Activated naive CD4-positive, alpha-beta T cell treated with anti-CD3 and anti-CD28 coated beads, Interleukin-2, amount 50 U/mL, for 24 hours (primary cell): Measurements from ENCODE around the gene ZNF816.
A peak's percentile ranks its signal among the peaks of the same experiment; 100 is the strongest.
"Not testable (repeated sequence)": the region's sequence is repeated elsewhere in the genome, so short reads cannot be mapped to it uniquely, and the experiment has no call there.

Source experiments
- H3K27ac Mint-ChIP-seq: one replicate; pipeline ENCODE4 v1.8.0; 2021; ENCODE audit warnings: mild to moderate bottlenecking, mixed read lengths
- H3K27me3 Mint-ChIP-seq: one replicate; pipeline ENCODE4 v1.8.0; 2021; ENCODE audit warnings: mixed read lengths
- H3K36me3 Mint-ChIP-seq: one replicate; pipeline ENCODE4 v1.8.0; 2021; ENCODE audit warnings: mixed read lengths
- H3K4me1 Mint-ChIP-seq: one replicate; pipeline ENCODE4 v1.8.0; 2021; ENCODE audit warnings: mixed read lengths
- H3K4me3 Mint-ChIP-seq: one replicate; pipeline ENCODE4 v1.8.0; 2021; ENCODE audit warnings: mild to moderate bottlenecking, mixed read lengths
- H3K9me3 Mint-ChIP-seq: one replicate; pipeline ENCODE4 v1.8.0; 2021; ENCODE audit warnings: mixed read lengths

ZNF816 gene

DNA sequence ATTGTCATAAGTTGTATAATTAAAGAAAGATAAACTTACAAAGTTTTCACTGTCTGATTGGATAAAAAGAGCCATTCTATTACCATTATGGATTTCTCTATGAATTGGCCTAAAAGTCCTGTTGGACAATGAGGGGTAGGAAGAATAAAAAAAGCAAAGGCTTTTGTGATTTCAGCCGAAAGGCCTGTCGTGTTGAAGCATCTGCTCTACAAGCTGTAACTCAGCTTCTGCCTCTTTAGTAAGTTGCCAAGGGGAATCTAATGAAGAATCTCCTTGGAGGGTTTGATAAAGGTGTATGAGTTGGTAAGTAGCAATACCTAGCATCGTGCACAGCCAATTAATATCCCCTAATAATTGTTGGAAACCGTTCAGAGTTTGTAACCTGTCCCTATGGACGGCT, 25.8 kb upstream of the ZNF816 start:
- Mint-ChIP-seq H3K4me1 (peaks cover 13% of the 10 kb centered on the region), H3K36me3 (peaks cover 35% of the 10 kb centered on the region), H3K27ac (no peak overlapping the region), H3K27me3 (peaks cover 8% of the 10 kb centered on the region), H3K4me3 (no peak overlapping the region), H3K9me3 (peaks cover 45% of the 10 kb centered on the region)

DNA sequence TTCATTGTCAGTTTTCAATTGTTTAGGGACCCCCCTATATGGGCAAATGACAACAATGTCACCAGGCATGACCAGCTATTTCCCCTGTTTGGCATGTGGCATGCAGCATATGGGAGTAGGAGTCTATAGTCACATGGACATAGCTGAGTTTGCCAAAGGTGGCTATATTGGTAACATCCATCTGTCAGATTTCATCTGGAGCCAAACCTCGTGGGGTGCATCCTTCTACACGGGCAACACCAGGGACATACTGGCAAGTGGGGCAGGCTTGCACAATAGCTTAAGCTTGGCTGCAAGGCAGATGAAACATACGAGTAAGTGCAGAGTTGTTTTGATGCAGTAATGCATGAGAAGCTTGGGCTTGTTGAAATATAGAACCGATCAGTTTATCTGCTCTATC, 24.5 kb upstream of the ZNF816 start:
- Mint-ChIP-seq H3K4me1 (peaks cover 5% of the 10 kb centered on the region), H3K27me3 (peaks cover 4% of the 10 kb centered on the region), H3K27ac (no peak overlapping the region), H3K9me3 (peaks cover 42% of the 10 kb centered on the region), H3K36me3 (peaks cover 32% of the 10 kb centered on the region), H3K4me3 (no peak overlapping the region)

GRCh38 chr19:52983167-52983566, 20.5 kb upstream of the ZNF816 start:
- not testable (repeated sequence) for H3K27ac Mint-ChIP-seq, H3K4me3 Mint-ChIP-seq, H3K27me3 Mint-ChIP-seq, H3K4me1 Mint-ChIP-seq
- H3K36me3 Mint-ChIP-seq = peaks cover 23% of the 10 kb centered on the region
- peaks cover 27% of the 10 kb centered on the region for H3K9me3 Mint-ChIP-seq

DNA sequence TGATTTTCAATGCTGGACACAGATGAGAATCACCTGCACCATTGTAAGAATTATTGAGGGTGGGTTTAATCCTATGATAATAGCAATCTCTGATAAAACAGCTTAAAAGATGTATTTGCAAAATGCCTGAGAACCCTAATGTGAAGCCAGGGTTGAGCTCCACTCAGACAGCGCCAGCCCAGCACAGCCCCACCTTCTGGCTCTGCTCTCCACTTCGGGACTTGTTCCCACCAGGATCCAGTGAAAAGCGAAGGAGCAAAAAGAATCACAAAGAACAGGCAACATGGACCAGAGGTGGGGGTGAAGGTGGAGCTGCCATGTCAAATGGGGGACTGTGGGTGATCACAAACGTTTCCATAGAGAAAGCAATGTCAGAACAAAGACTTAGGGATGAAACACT, 18.6 kb upstream of the ZNF816 start:
- Mint-ChIP-seq H3K9me3 (peaks cover 15% of the 10 kb centered on the region), H3K27me3 (no peaks in the 10 kb centered on the region), H3K27ac (no peak overlapping the region), H3K36me3 (peaks cover 12% of the 10 kb centered on the region), H3K4me1 (no peaks in the 10 kb centered on the region), H3K4me3 (no peak overlapping the region)

DNA sequence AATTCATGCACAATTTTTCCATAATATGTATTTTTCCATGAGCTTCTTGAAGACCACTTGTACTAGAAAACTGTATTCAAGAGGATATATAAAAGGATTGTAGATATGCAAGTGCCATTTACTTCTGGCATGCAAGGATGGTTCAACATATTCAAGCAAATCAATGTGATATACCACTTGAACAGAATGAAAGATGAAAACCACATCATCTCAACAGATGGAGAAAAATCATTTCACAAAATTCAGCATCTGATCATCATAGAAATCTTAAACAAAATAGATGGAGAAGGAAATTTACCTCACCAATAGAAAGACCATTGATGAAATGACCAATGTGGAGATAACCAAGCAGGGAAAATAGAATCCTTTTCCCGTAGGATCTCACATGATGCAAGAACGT, 5.1 kb upstream of the ZNF816 start:
- Mint-ChIP-seq H3K27me3 (peaks cover 4% of the 10 kb centered on the region), H3K36me3 (peaks cover 30% of the 10 kb centered on the region), H3K4me3 (no peak overlapping the region), H3K4me1 (peaks cover 12% of the 10 kb centered on the region), H3K9me3 (peaks cover 42% of the 10 kb centered on the region), H3K27ac (no peak overlapping the region)

DNA sequence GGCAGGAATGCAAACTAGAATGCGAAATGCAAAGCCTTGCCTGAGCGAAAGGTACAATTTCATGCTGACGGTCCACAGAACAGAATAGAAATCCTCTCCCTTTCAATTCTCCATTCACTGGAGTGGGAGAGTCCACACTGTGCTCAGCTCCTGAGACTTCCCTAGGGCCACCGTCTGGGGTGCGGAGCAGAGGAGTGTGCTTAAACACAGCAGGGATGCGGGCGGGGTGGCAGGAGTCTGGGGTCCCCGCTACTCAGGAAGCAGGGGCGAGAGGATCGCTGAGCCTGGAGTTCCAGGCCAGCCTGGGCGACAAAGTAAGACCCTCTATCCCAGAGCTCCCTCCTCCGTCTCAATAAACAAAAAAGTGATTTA, 552 bp upstream of the ZNF816 start:
- Mint-ChIP-seq H3K4me1 (peaks cover 27% of the 10 kb centered on the region), H3K9me3 (peaks cover 20% of the 10 kb centered on the region), H3K27ac (peak overlapping the region; percentile 87), H3K27me3 (no peaks in the 10 kb centered on the region), H3K4me3 (peak overlapping the region; percentile 95), H3K36me3 (peaks cover 30% of the 10 kb centered on the region)

- peak overlapping the region; percentile 95 for H3K4me3 Mint-ChIP-seq
- H3K36me3 Mint-ChIP-seq = peaks cover 34% of the 10 kb centered on the region
- H3K27me3 Mint-ChIP-seq = no peaks in the 10 kb centered on the region
- H3K9me3 Mint-ChIP-seq = peaks cover 11% of the 10 kb centered on the region
- H3K4me1 Mint-ChIP-seq = peaks cover 27% of the 10 kb centered on the region
- H3K27ac Mint-ChIP-seq = peak overlapping the region; percentile 68
These were observed 700 bp downstream of the ZNF816 start for GRCh38 chr19:52961981-52962380.

DNA sequence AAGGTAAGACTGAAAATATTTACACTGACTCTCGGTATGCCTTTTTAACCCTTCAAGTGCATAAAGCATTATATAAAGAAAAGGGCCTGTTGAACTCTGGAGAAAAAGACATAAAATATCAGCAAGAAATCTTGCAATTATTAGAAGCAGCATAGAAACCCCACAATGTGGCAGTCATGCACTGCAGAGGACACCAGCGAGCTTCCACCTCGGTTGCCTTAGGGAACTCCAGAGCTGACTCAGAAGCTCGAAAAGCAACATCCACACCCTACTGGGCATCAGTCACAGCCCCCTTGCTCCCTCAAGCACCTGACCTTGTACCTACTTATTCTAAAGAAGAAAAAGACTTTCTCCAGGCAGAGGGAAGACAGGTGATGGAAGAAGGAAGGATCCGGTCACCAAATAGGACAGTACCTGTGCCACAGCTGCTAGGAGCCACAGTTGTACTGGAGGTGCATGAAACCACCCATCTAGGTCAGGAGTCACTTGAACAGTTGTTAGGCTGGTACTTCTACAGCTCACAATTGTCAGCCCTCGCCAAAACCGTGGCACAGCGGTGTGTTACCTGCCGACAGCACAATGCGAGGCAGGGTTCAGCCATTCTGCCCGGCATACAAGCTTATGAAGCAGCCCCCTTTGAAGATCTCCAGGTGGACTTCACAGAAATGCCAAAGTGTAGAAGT, 2.9 kb downstream of the ZNF816 start:
- H3K4me3 Mint-ChIP-seq = no peak overlapping the region
- peaks cover 19% of the 10 kb centered on the region for H3K9me3 Mint-ChIP-seq
- H3K27me3 Mint-ChIP-seq = no peaks in the 10 kb centered on the region
- peaks cover 27% of the 10 kb centered on the region for H3K4me1 Mint-ChIP-seq
- H3K36me3 Mint-ChIP-seq = peaks cover 51% of the 10 kb centered on the region
- no peak overlapping the region for H3K27ac Mint-ChIP-seq

DNA sequence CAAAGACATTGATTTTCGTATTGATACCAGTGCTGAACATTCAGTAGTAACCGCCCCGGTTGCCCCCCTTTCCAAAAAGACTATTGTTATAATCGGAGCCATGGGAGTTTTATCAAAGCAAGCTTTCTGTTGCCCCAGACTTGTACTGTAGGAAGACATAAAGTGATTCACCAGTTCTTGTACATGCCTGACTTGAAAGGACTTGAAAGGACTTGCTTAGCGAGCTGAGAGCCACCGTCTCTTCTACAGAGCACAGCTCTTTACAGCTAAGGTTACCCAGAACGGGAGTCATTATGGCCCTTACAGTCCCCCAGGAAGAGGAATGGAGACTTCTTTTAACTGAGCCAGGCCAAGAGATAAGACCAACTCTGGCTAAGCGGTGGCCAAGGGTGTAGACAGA, 5.1 kb downstream of the ZNF816 start:
- Mint-ChIP-seq H3K9me3 (peaks cover 14% of the 10 kb centered on the region), H3K36me3 (peaks cover 64% of the 10 kb centered on the region), H3K27ac (no peak overlapping the region), H3K4me1 (peaks cover 15% of the 10 kb centered on the region), H3K4me3 (no peak overlapping the region), H3K27me3 (no peaks in the 10 kb centered on the region)

DNA sequence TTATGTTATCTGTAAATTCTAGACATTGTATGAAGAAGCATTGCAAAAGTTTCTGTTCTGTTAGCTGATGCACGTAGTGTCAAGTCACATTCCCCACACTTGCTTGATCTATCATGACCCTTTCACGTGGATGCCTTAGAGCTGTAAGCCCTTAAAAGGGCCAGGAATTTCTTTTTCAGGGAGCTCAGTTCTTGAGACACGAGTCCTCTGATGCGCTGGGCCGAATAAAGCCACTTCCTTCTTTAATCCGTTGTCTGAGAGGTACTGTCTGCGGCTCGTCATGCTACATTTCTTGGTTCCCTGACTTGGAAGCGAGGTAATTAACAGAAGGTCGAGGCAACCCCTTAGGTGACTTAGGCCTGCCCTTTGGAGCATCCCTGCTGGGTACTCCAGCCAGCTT, 5.8 kb downstream of the ZNF816 start:
- Mint-ChIP-seq H3K36me3 (peaks cover 70% of the 10 kb centered on the region), H3K27me3 (no peaks in the 10 kb centered on the region), H3K9me3 (peaks cover 14% of the 10 kb centered on the region), H3K4me1 (peaks cover 10% of the 10 kb centered on the region), H3K27ac (no peak overlapping the region), H3K4me3 (no peak overlapping the region)

DNA sequence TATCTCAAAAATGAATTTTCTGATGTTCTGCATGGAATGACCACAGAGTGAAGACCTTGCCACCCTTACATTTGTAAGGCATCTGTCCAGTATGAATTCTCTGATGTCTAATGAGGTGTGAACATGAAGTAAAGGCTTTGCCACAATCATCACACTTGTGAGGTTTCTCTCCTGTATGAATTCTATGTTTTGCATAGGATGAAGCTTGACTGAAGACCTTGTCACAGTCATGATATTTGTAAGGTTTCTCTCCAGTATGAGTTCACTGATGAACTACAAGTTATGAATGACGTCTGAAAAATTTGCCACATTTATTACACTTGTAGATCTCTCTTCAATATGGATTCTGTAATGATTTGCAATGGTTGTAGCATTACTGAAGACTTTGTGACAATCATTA, 13.3 kb downstream of the ZNF816 start:
- Mint-ChIP-seq H3K36me3 (peaks cover 55% of the 10 kb centered on the region), H3K27ac (no peak overlapping the region), H3K27me3 (no peaks in the 10 kb centered on the region), H3K9me3 (peaks cover 18% of the 10 kb centered on the region), H3K4me3 (no peak overlapping the region), H3K4me1 (no peaks in the 10 kb centered on the region)

GRCh38 chr19:52948025-52948770, 14.5 kb downstream of the ZNF816 start:
- H3K4me1 Mint-ChIP-seq = no peaks in the 10 kb centered on the region
- H3K36me3 Mint-ChIP-seq = peaks cover 48% of the 10 kb centered on the region
- no peaks in the 10 kb centered on the region for H3K27me3 Mint-ChIP-seq
- H3K27ac Mint-ChIP-seq = no peak overlapping the region
- H3K4me3 Mint-ChIP-seq = no peak overlapping the region
- H3K9me3 Mint-ChIP-seq = peaks cover 19% of the 10 kb centered on the region

DNA sequence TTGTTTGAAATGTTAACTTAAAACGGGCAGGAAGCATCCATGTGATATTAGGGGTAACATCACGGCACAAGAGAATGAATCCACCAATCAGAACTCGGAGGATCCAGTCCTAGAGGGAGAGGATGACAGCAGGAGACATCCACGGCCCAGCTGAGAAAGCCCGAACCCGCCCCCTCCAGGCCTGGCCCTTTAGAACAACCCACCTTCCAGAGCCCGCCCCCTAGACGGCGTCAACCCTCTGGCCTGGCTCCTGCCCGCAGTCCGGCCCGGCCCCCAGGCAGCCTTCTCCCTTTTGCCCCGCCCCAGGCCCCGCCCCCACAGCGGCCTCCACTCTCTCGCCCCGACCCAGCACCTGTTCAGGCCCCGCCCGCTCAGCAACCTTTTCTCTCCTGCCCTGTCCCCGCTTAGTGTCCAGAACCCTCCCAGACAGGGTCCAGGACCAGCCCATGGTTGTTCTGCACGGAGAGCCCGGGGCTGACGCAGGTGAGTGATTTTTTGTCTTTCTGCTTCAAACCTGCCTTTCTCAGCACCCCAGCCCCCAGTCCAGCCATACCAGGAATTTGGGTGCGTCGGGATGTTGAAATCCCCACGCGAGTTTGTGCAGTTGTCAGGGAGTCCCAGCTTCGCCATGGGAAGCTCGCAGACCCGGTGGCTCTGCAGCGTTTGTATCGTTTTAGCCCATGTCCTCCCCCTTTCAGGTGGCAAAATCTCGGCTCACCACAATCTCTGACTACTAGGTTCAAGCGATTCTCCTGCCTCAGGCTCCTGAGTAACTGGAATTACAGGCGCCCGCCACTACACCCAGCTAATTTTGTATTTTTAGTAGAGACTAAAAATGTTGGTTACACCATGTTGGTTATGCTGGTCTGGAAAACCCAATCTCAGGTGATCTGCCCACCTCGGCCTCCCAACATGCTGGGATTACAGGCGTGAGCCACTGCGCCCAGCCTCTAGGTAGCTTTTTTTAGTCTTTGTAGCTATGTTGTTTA, 16.1 kb downstream of the ZNF816 start:
- Mint-ChIP-seq H3K27ac (no peak overlapping the region), H3K4me1 (peaks cover 7% of the 10 kb centered on the region), H3K4me3 (no peak overlapping the region), H3K27me3 (peaks cover 3% of the 10 kb centered on the region), H3K9me3 (peaks cover 23% of the 10 kb centered on the region), H3K36me3 (peaks cover 39% of the 10 kb centered on the region)

GRCh38 chr19:52945652-52946321, 16.9 kb downstream of the ZNF816 start:
- Mint-ChIP-seq H3K27me3 (peaks cover 8% of the 10 kb centered on the region), H3K27ac (no peak overlapping the region)

More at GRCh38 chr19:52945652-52946321, 16.9 kb downstream of the ZNF816 start:
- Mint-ChIP-seq H3K9me3 (peaks cover 29% of the 10 kb centered on the region), H3K36me3 (peaks cover 35% of the 10 kb centered on the region), H3K4me1 (peaks cover 14% of the 10 kb centered on the region), H3K4me3 (no peak overlapping the region)
